HepG2 (cell line): ENCODE results near the gene DNAH9. TPM values are rescaled to one million over a fixed set of nuclear protein-coding genes. Genes with fewer than 3 reads are reported as not detected.
A peak's percentile ranks its signal among the peaks of the same experiment; 100 is the strongest.

Experiments used
- ATAC-seq: fragments of 200-7000 bp; cut with Tn5 transposase; 3 replicates; pipeline ENCODE4 v1.9.1; 2020; ENCODE audit warnings: mild to moderate bottlenecking, moderate library complexity
- BruUV-seq: library from RNA; stranded (reverse); fragments of 400-500 nt; replicated peaks from 2 replicates; lab custom pipeline; 2021; lab: Mats Ljungman, UMichigan
- CTCF ChIA-PET: fragments of 300-600 bp; formaldehyde crosslinking; extraction: SDS; loops from one replicate; lab custom pipeline; 2021; ENCODE audit warnings: low total read pairs, inconsistent platforms, low intra/inter-chr PET ratio; lab: Yijun Ruan, JAX
- POLR2A ChIA-PET: fragments of 350-600 bp; sonication (Branson Sonifier 250); formaldehyde crosslinking; loops from one replicate; lab custom pipeline; 2020; ENCODE audit warnings: antibody characterized with exemption, inconsistent platforms; lab: Yijun Ruan, JAX
- DNase-seq: peaks from one replicate; pipeline ENCODE4 v3.0.0-alpha.2; 2015; ENCODE audit warnings: low spot score
- FAIRE-seq: peaks from 3 replicates; lab custom pipeline; 2011; peaks lifted over from hg19 to GRCh38; lab: Jason Lieb, UNC
- H2AFZ ChIP-seq: one replicate; pipeline ENCODE4 v1.6.1; 2011; ENCODE audit warnings: low read length, inconsistent platforms
- H3K27ac ChIP-seq: fragments of 300-600 bp; 3 replicates; pipeline ENCODE4 v1.8.0; 2011; ENCODE audit warnings: mixed run types, mild to moderate bottlenecking, mixed read lengths, low read length, inconsistent platforms; ENCODE audit not compliant: insufficient read depth; ENCODE audit errors: extremely low read length
- H3K27me3 ChIP-seq, 2 experiments: fragments of 200-600 bp in 1 of 2; 2 replicates in 1 of 2; 3 replicates in 1 of 2; pipeline versions ENCODE4 v1.6.0 to v1.8.0; 2011; ENCODE audit warnings: low read length in 2 of 2, mild to moderate bottlenecking in 2 of 2, moderate library complexity in 2 of 2, inconsistent platforms in 1 of 2; ENCODE audit not compliant: insufficient read depth in 2 of 2, control insufficient read depth in 1 of 2
- H3K36me3 ChIP-seq, 2 experiments: fragments of 200-600 bp in 1 of 2; replicated peaks in 1 of 2; 2 replicates in 1 of 2; 3 replicates in 1 of 2; pipeline versions ENCODE4 v1.5.1 to v1.8.0; 2011; ENCODE audit warnings: low read length in 2 of 2, inconsistent platforms in 1 of 2; ENCODE audit not compliant: insufficient read depth in 2 of 2, control insufficient read depth in 1 of 2
- H3K4me1 ChIP-seq: 2 replicates; pipeline ENCODE4 v1.5.1; 2012; ENCODE audit warnings: low read length, inconsistent platforms; ENCODE audit not compliant: insufficient read depth
- H3K4me2 ChIP-seq: 2 replicates; pipeline ENCODE4 v1.6.0; 2011; ENCODE audit warnings: low read depth, low read length, inconsistent platforms
- H3K4me3 ChIP-seq, 3 experiments: fragments of 200-600 bp in 1 of 3; sonication (generic), shearing (Covaris generic) in 1 of 3; replicated peaks in 1 of 3; 2 replicates each; pipeline ENCODE4 v1.5.1; 2011 to 2016; ENCODE audit warnings: low read length in 3 of 3, inconsistent platforms in 2 of 3, low read depth in 2 of 3, mild to moderate bottlenecking in 2 of 3, control low read depth in 1 of 3, mixed read lengths in 1 of 3; ENCODE audit not compliant: insufficient read depth in 1 of 3
- H3K79me2 ChIP-seq: one replicate; pipeline ENCODE4 v1.6.1; 2011; ENCODE audit warnings: low read length, inconsistent platforms; ENCODE audit not compliant: insufficient read depth
- H3K9ac ChIP-seq: 2 replicates; pipeline ENCODE4 v1.6.0; 2011; ENCODE audit warnings: mild to moderate bottlenecking, low read depth, low read length, inconsistent platforms; ENCODE audit not compliant: insufficient read depth
- H3K9me3 ChIP-seq: 2 replicates; pipeline ENCODE4 v1.5.1; 2012; ENCODE audit warnings: mild to moderate bottlenecking, low read length
- H4K20me1 ChIP-seq: 2 replicates; pipeline ENCODE4 v1.6.0; 2011; ENCODE audit warnings: inconsistent platforms, mild to moderate bottlenecking, low read length, moderate library complexity; ENCODE audit not compliant: insufficient read depth
- EHMT2 ChIP-seq: fragments of 200-600 bp; sonication (generic); IDR thresholded peaks from 2 replicates; pipeline ENCODE4 v1.7.0; 2017; ENCODE audit warnings: antibody characterized with exemption, low read depth, low read length, borderline replicate concordance
- HNF4A ChIP-seq: sonication (generic); formaldehyde crosslinking; IDR thresholded peaks from 2 replicates; pipeline ENCODE4 v1.4.0; 2020; ENCODE audit warnings: missing genetic modification reagents
- MAFF ChIP-seq: IDR thresholded peaks from 2 replicates; pipeline ENCODE4 v1.6.1; 2011; ENCODE audit warnings: low read depth, low read length, improper control_type of control experiment
- MAFK ChIP-seq, 2 experiments: IDR thresholded peaks in 1 of 2; conservative IDR thresholded peaks in 1 of 2; 2 replicates each; pipeline ENCODE4 v1.6.1; 2011; ENCODE audit warnings: improper control_type of control experiment in 2 of 2, low read length in 2 of 2
- RORA ChIP-seq: sonication (generic); formaldehyde crosslinking; IDR thresholded peaks from 2 replicates; pipeline ENCODE4 v1.5.0; 2020; ENCODE audit warnings: mild to moderate bottlenecking, missing genetic modification reagents, moderate library complexity
- SALL1 ChIP-seq: sonication (generic); formaldehyde crosslinking; IDR thresholded peaks from 2 replicates; pipeline ENCODE4 v1.8.0; 2022; ENCODE audit warnings: mild to moderate bottlenecking, missing genetic modification reagents
- ZFP36 ChIP-seq: fragments of 150-350 bp; IDR thresholded peaks from 2 replicates; pipeline ENCODE4 v1.6.1; 2018; ENCODE audit warnings: borderline replicate concordance, low read length, low read depth; ENCODE audit not compliant: partially characterized antibody
- ZFP91 ChIP-seq: sonication (generic); formaldehyde crosslinking; IDR thresholded peaks from 2 replicates; pipeline ENCODE4 v1.9.0; 2022; ENCODE audit warnings: missing genetic modification reagents, mild to moderate bottlenecking, borderline replicate concordance
- ZMYM4 ChIP-seq: sonication (generic); formaldehyde crosslinking; IDR thresholded peaks from 2 replicates; pipeline ENCODE4 v1.8.1; 2023; ENCODE audit warnings: mild to moderate bottlenecking, missing genetic modification reagents
- ZNF644 ChIP-seq: IDR thresholded peaks from 2 replicates; pipeline ENCODE4 v1.6.1; 2016; ENCODE audit warnings: low read depth
- ZNF788 ChIP-seq: sonication (generic); formaldehyde crosslinking; IDR thresholded peaks from 2 replicates; pipeline ENCODE4 v1.5.0; 2020; ENCODE audit warnings: mild to moderate bottlenecking, missing genetic modification reagents, borderline replicate concordance
- ZSCAN22 ChIP-seq: sonication (generic); formaldehyde crosslinking; IDR thresholded peaks from 2 replicates; pipeline ENCODE4 v1.4.0; 2020; ENCODE audit warnings: mild to moderate bottlenecking, missing genetic modification reagents
- WGBS: methylation state at CpG from one replicate; pipeline ENCODE4 v1.1.6; 2017; ENCODE audit warnings: low lambda C conversion rate; 5-methylcytosine and 5-hydroxymethylcytosine counted together
- in situ Hi-C: cut with HindIII; loops from 2 replicates; pipeline ENCODE4 v1.10.0; 2017; ENCODE audit warnings: low pct_unique_long_range_greater_than_20kb; ENCODE audit not compliant: extremely low pct_ligation_motif_present
- intact Hi-C: fragments of 100-400 bp; cut with micrococcal nuclease; formaldehyde crosslinking; loops from one replicate; pipeline ENCODE4 v1.10.0; 2022; ENCODE audit not compliant: unreplicated experiment
- polyA plus RNA-seq, 8 experiments: library from polyadenylated mRNA; depleted of rRNA in 3 of 8; stranded (reverse) in 7 of 8; unstranded in 1 of 8; fragments of >200 nt; fragmentation: Illumina TruSeq in 4 of 8; extraction: Trizol in 4 of 8; gene quantifications; 2 replicates each; pipeline versions ENCODE4 v1.2.1 to v1.2.3, GENCODE V29; 2011 to 2016; ENCODE audit warnings: low read depth in 4 of 8, missing spikeins in 1 of 8, mixed read lengths in 1 of 8; ENCODE audit not compliant: insufficient read depth in 1 of 8
- total RNA-seq, 5 experiments: library from RNA; depleted of rRNA; stranded (reverse); fragments of >200 nt; fragmentation: Illumina TruSeq; extraction: Trizol; gene quantifications; 2 replicates each; pipeline ENCODE4 v1.2.3, GENCODE V29; 2016; ENCODE audit warnings: low read depth in 1 of 5
- TF ChIP-seq, protein P1 (sequence below): IDR thresholded peaks from 2 replicates; pipeline ENCODE4 v1.4.0; 2020; ENCODE audit warnings: mild to moderate bottlenecking, missing genetic modification reagents
- TF ChIP-seq, protein P2 (sequence below): sonication (generic); formaldehyde crosslinking; IDR thresholded peaks from 2 replicates; pipeline ENCODE4 v1.5.1; 2020; ENCODE audit warnings: missing genetic modification reagents, mild to moderate bottlenecking, borderline replicate concordance
- TF ChIP-seq, protein P3 (sequence below): sonication (generic); IDR thresholded peaks from 2 replicates; pipeline ENCODE4 v1.6.1; 2016; ENCODE audit warnings: low read depth, borderline replicate concordance

DNAH9 gene
- total and polyA plus RNA-seq, 2 of the 13 experiments (the other 11 are each of a cell fraction or from before 2014, with no cell fraction given): not detected

DNA sequence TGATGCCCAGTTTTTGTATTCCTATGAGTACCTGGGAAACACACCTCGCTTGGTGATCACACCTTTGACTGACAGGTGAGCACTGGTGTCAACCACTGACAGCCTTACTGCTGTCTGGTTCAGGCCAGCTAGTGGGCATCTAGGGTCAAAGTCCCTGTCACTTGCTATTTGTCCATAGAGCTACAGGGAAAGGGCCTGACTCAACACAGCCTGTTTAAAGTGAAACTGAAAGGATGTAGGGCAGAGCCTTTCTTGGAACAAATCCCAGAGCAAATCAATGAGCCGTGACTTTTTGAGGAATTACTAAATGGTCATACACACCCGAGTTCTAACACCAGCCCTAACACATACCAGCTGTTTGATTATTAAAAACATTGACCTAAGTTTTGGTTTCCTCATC lies 106.8 kb downstream of the DNAH9 start:
- Histone ChIP-seq H3K9ac (no peak overlapping the region), H3K27ac (no peak overlapping the region), H3K4me2 (peak overlapping the region; percentile 54), H3K27me3 (peaks cover 0 to 2% of the 10 kb centered on the region in 2 experiments; a peak in 1 of 5 replicates), H3K36me3 (no peaks in the 10 kb centered on the region), H4K20me1 (no peaks in the 10 kb centered on the region), H3K4me3 (peak overlapping the region in 1 of 3 experiments; percentile 32; a peak in 1 of 6 replicates), H2AFZ (no peak overlapping the region), H3K9me3 (no peaks in the 10 kb centered on the region), H3K4me1 (peaks cover 8% of the 10 kb centered on the region), H3K79me2 (no peaks in the 10 kb centered on the region)
- intact Hi-C loops (no loop called here), in situ Hi-C loops (no loop called here)
- peak; percentile 96 for ATAC-seq
- 6% methylated on average over 3 of the region's 3 CpGs for WGBS
- no TSS peak for BruUV-seq
- peak; percentile 69 for DNase-seq
- ChIA-PET CTCF (no interaction called here), POLR2A (no interaction called here)
- peak; percentile 58 for FAIRE-seq
- TF ChIP-seq, protein P1, sequence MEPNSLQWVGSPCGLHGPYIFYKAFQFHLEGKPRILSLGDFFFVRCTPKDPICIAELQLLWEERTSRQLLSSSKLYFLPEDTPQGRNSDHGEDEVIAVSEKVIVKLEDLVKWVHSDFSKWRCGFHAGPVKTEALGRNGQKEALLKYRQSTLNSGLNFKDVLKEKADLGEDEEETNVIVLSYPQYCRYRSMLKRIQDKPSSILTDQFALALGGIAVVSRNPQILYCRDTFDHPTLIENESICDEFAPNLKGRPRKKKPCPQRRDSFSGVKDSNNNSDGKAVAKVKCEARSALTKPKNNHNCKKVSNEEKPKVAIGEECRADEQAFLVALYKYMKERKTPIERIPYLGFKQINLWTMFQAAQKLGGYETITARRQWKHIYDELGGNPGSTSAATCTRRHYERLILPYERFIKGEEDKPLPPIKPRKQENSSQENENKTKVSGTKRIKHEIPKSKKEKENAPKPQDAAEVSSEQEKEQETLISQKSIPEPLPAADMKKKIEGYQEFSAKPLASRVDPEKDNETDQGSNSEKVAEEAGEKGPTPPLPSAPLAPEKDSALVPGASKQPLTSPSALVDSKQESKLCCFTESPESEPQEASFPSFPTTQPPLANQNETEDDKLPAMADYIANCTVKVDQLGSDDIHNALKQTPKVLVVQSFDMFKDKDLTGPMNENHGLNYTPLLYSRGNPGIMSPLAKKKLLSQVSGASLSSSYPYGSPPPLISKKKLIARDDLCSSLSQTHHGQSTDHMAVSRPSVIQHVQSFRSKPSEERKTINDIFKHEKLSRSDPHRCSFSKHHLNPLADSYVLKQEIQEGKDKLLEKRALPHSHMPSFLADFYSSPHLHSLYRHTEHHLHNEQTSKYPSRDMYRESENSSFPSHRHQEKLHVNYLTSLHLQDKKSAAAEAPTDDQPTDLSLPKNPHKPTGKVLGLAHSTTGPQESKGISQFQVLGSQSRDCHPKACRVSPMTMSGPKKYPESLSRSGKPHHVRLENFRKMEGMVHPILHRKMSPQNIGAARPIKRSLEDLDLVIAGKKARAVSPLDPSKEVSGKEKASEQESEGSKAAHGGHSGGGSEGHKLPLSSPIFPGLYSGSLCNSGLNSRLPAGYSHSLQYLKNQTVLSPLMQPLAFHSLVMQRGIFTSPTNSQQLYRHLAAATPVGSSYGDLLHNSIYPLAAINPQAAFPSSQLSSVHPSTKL (CRISPR knock-in tag): 0 out of 2 replicates have a peak, but pooled peaks have one; percentile 17
- TF ChIP-seq EHMT2 (peak; percentile 28; the same call in 1 of the 2 replicates), ZMYM4 (CRISPR knock-in tag) (no peak), ZNF788 (CRISPR knock-in tag) (peak; percentile 27; the same call in 1 of the 2 replicates), ZFP36 (no peak), RORA (no peak), ZNF644 (CRISPR knock-in tag) (peak; percentile 81), HNF4A (CRISPR knock-in tag) (peak; percentile 82), SALL1 (CRISPR knock-in tag) (peak; percentile 33; the same call in 1 of the 2 replicates), MAFF (peak; percentile 49; the same call in 1 of the 2 replicates), ZFP91 (CRISPR knock-in tag) (no peak), MAFK (conservative IDR thresholded peaks at IDR 0.05 in 1 of 2, IDR thresholded peaks at IDR 0.05 in 1 of 2; ENCODE audit: low read length in 2 of 2) (peak; percentile 8 to 19; a peak in 1 of 4 replicates), ZSCAN22 (CRISPR knock-in tag) (no peak)
- TF ChIP-seq, protein P2, sequence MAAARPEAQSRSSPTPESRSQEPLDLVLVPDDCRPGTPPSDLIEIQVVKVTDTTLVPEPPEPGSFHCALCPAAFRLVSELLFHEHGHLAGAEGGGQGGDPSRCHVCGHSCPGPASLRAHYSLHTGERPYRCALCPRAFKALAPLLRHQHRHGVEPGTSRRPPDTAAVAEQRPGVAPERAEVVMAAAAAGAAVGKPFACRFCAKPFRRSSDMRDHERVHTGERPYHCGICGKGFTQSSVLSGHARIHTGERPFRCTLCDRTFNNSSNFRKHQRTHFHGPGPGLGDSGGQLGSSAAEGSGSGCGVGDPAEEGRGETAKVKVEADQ (CRISPR knock-in tag): no peak
- TF ChIP-seq, protein P3, sequence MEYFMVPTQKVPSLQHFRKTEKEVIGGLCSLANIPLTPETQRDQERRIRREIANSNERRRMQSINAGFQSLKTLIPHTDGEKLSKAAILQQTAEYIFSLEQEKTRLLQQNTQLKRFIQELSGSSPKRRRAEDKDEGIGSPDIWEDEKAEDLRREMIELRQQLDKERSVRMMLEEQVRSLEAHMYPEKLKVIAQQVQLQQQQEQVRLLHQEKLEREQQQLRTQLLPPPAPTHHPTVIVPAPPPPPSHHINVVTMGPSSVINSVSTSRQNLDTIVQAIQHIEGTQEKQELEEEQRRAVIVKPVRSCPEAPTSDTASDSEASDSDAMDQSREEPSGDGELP: 0 out of 2 replicates have a peak, but pooled peaks have one; percentile 26
